PC-9 (cell line): ENCODE data around the gene KIF26A. TPM values are rescaled to one million over a fixed set of nuclear protein-coding genes. Genes with fewer than 3 reads are reported as not detected.

ENCODE experiments used
- BruUV-seq: library from RNA; stranded (reverse); fragments of 400-500 nt; replicated peaks from 2 replicates; lab custom pipeline; 2021; lab: Mats Ljungman, UMichigan
- CTCF ChIA-PET: fragments of 300-600 bp; sonication (Branson Sonifier 250); formaldehyde crosslinking; loops from one replicate; lab custom pipeline; 2022; ENCODE audit warnings: antibody characterized with exemption; lab: Charles Lee
- POLR2A ChIA-PET: fragments of 300-600 bp; sonication (Branson Sonifier 250); formaldehyde crosslinking; loops from one replicate; lab custom pipeline; 2022; ENCODE audit warnings: antibody characterized with exemption; ENCODE audit not compliant: unreplicated experiment; lab: Charles Lee
- DNase-seq, 2 experiments: peaks; one replicate each; pipeline versions ENCODE4 v3.0.0 to v3.0.0-alpha.2; 2015 to 2022; ENCODE audit warnings: mixed read lengths in 1 of 2
- H2AFZ ChIP-seq: fragments of 200-600 bp; sonication (generic); 2 replicates; pipeline ENCODE4 v1.8.1; 2017; ENCODE audit warnings: antibody characterized with exemption
- H3F3A ChIP-seq: fragments of 200-600 bp; sonication (generic); 2 replicates; pipeline ENCODE4 v1.8.1; 2017; ENCODE audit warnings: antibody characterized with exemption, mild to moderate bottlenecking, low read depth; ENCODE audit not compliant: insufficient read depth
- H3K27ac ChIP-seq: fragments of 200-600 bp; sonication (generic); 2 replicates; pipeline ENCODE4 v1.6.1; 2016; ENCODE audit warnings: mixed run types
- H3K27me3 ChIP-seq: fragments of 200-600 bp; sonication (generic); 2 replicates; pipeline ENCODE4 v1.6.1; 2016; ENCODE audit warnings: low read depth, mixed run types; ENCODE audit not compliant: insufficient read depth
- H3K36me3 ChIP-seq: fragments of 200-600 bp; sonication (generic); 2 replicates; pipeline ENCODE4 v1.6.1; 2016; ENCODE audit warnings: low read depth, mixed run types
- H3K4me1 ChIP-seq: fragments of 200-600 bp; sonication (generic); replicated peaks from 2 replicates; pipeline ENCODE4 v1.6.1; 2016; ENCODE audit warnings: mixed run types; ENCODE audit not compliant: insufficient read depth
- H3K4me2 ChIP-seq: fragments of 200-600 bp; sonication (generic); 2 replicates; pipeline ENCODE4 v1.6.1; 2017; ENCODE audit warnings: mixed run types
- H3K4me3 ChIP-seq: fragments of 200-600 bp; sonication (generic); 2 replicates; pipeline ENCODE4 v1.6.1; 2016; ENCODE audit warnings: mixed run types
- H3K79me2 ChIP-seq: fragments of 200-600 bp; sonication (generic); 2 replicates; pipeline ENCODE4 v1.6.1; 2017; ENCODE audit warnings: low read depth, mixed run types
- H3K9me2 ChIP-seq: fragments of 200-600 bp; sonication (generic); 2 replicates; pipeline ENCODE4 v1.8.1; 2017; ENCODE audit warnings: mild to moderate bottlenecking; ENCODE audit not compliant: insufficient read depth
- H3K9me3 ChIP-seq: fragments of 200-600 bp; sonication (generic); 2 replicates; pipeline ENCODE4 v1.8.1; 2016; ENCODE audit warnings: low read depth; ENCODE audit not compliant: insufficient read depth
- H4K20me1 ChIP-seq: fragments of 200-600 bp; sonication (generic); 2 replicates; pipeline ENCODE4 v1.8.1; 2017; ENCODE audit not compliant: insufficient read depth
- EZH2 ChIP-seq: fragments of 200-600 bp; sonication (generic); IDR thresholded peaks from 2 replicates; pipeline ENCODE4 v1.8.0; 2017; ENCODE audit warnings: antibody characterized with exemption, low read depth
- intact Hi-C: fragments of 100-400 bp; cut with micrococcal nuclease; formaldehyde crosslinking; loops from one replicate; pipeline ENCODE4 v1.10.0; 2022; ENCODE audit not compliant: unreplicated experiment
- total RNA-seq: library from RNA; stranded (reverse); gene quantifications from 2 replicates; pipeline ENCODE4 v1.2.3, GENCODE V29; 2021
- TF ChIP-seq, protein P1 (sequence below): fragments of 200-600 bp; sonication (generic); conservative IDR thresholded peaks from 2 replicates; pipeline ENCODE4 v1.6.1; 2017; ENCODE audit warnings: mixed run types, antibody characterized with exemption, mild to moderate bottlenecking, moderate library complexity

KIF26A gene
- total RNA-seq, 1 experiment from 2014 or later = 0.17 TPM

DNA sequence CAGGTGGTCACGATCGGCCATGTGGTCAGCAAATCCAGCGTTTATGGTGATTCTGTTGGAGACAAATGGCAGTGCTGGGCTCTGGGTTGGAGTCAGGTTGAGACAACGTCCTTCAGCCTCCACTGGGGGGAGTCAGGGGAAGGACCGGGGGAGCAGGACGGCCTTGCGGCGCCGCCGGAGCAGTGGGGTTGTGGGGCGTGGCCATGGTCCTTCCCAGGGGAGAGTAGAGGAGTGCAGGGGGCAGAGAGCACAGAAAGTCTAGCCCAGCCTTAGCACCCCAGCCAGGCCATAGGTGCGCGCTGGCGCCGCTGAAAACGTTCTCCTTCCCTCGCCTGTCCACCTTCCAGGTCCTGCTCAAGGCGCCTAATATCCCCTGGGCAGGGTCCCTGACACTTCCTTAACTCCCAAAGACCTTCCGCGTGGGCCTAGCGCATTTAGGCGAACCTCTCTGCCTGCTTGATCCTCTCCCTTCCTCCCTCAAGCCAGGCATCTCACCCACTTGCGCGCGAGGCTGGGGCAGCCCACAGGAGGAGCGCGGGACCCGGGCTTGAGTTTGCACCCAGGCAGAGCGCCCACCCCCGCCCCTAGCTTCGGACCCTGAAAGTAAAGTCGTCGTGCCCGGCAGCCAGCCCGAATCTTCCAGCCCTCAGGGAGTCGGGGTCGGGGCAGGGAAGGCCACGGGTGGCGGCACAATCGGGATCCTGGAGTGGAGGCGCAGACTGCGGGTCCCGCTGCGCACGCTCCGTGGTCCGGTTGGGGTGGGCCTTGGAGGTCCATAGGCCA, 3.1 kb upstream of the KIF26A start:
- Histone ChIP-seq H3K9me2 (no peaks in the 10 kb centered on the region), H3K4me3 (no peak overlapping the region), H3K4me2 (no peak overlapping the region), H3K9me3 (no peaks in the 10 kb centered on the region), H3K27ac (no peak overlapping the region), H3K27me3 (peaks cover 19% of the 10 kb centered on the region; the same call in 1 of the 2 replicates), H3K79me2 (no peaks in the 10 kb centered on the region), H3K36me3 (no peaks in the 10 kb centered on the region), H2AFZ (no peak overlapping the region), H3F3A (no peaks in the 10 kb centered on the region), H4K20me1 (peaks cover 2% of the 10 kb centered on the region; the same call in 1 of the 2 replicates), H3K4me1 (no peaks in the 10 kb centered on the region)
- DNase-seq = no peak
- ChIA-PET POLR2A (no interaction called here), CTCF (interaction anchor here (0.6 kb wide), 1 partner anchor 248 kb away, joined by 4 read pairs; no protein-coding TSS in a partner anchor)
- intact Hi-C loops = loop anchor here (5.0 kb wide), 1 partner anchor 507 kb away; no protein-coding TSS in a partner anchor
- BruUV-seq = no TSS peak
- no peak for TF ChIP-seq EZH2
- TF ChIP-seq, protein P1, sequence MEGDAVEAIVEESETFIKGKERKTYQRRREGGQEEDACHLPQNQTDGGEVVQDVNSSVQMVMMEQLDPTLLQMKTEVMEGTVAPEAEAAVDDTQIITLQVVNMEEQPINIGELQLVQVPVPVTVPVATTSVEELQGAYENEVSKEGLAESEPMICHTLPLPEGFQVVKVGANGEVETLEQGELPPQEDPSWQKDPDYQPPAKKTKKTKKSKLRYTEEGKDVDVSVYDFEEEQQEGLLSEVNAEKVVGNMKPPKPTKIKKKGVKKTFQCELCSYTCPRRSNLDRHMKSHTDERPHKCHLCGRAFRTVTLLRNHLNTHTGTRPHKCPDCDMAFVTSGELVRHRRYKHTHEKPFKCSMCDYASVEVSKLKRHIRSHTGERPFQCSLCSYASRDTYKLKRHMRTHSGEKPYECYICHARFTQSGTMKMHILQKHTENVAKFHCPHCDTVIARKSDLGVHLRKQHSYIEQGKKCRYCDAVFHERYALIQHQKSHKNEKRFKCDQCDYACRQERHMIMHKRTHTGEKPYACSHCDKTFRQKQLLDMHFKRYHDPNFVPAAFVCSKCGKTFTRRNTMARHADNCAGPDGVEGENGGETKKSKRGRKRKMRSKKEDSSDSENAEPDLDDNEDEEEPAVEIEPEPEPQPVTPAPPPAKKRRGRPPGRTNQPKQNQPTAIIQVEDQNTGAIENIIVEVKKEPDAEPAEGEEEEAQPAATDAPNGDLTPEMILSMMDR = no peak; the same call in 1 of the 2 replicates

DNA sequence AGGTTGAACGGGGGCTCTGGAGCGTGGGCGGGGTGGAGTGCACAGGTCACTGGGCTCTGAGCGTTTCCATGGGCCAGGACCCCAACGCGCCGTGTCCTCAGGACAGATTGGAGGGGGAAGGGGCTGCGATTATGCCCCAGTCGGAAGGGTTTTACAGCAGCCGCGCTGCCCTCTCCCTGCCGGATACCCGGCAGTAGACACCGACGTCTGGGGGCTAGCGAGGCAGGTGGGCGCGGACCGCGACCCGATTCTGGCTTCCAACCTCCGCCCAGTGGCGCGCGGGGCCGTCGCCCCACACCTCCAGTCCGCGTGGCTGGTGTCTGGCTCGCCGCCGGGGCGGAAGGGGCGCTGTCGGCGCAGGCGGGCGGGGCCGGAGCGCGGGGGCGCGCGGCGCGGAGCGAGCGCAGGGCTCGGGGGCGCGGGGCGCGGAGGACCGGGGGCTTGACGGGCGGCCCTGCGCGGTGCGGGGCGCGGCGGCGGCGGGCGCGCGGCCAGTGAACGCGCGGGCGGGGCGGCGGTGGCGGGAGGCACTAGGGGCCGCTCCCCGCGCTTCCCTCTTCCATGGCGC, 2.4 kb upstream of the KIF26A start:
- no peaks in the 10 kb centered on the region for H3K9me3 ChIP-seq
- no peaks in the 10 kb centered on the region for H3K9me2 ChIP-seq
- intact Hi-C loops = loop anchor here (2.0 to 5.0 kb wide), 2 partner anchors 429 to 506 kb away; no protein-coding TSS in a partner anchor
- H3K79me2 ChIP-seq = no peaks in the 10 kb centered on the region
- POLR2A ChIA-PET = no interaction called here
- H3K4me2 ChIP-seq = no peak overlapping the region
- BruUV-seq = no TSS peak
- no peak overlapping the region for H3K4me3 ChIP-seq
- CTCF ChIA-PET = interaction anchor here (0.6 kb wide), 1 partner anchor 247 kb away, joined by 4 read pairs; no protein-coding TSS in a partner anchor
- H3K27me3 ChIP-seq = peaks cover 23% of the 10 kb centered on the region
- no peak overlapping the region for H3K27ac ChIP-seq
- no peaks in the 10 kb centered on the region for H3F3A ChIP-seq
- H2AFZ ChIP-seq = no peak overlapping the region
- H3K4me1 ChIP-seq = no peaks in the 10 kb centered on the region
- H3K36me3 ChIP-seq = no peaks in the 10 kb centered on the region
- no peak for DNase-seq
- H4K20me1 ChIP-seq = peaks cover 2% of the 10 kb centered on the region; the same call in 1 of the 2 replicates
- TF ChIP-seq, protein P1 = no peak
- TF ChIP-seq EZH2 = no peak

DNA sequence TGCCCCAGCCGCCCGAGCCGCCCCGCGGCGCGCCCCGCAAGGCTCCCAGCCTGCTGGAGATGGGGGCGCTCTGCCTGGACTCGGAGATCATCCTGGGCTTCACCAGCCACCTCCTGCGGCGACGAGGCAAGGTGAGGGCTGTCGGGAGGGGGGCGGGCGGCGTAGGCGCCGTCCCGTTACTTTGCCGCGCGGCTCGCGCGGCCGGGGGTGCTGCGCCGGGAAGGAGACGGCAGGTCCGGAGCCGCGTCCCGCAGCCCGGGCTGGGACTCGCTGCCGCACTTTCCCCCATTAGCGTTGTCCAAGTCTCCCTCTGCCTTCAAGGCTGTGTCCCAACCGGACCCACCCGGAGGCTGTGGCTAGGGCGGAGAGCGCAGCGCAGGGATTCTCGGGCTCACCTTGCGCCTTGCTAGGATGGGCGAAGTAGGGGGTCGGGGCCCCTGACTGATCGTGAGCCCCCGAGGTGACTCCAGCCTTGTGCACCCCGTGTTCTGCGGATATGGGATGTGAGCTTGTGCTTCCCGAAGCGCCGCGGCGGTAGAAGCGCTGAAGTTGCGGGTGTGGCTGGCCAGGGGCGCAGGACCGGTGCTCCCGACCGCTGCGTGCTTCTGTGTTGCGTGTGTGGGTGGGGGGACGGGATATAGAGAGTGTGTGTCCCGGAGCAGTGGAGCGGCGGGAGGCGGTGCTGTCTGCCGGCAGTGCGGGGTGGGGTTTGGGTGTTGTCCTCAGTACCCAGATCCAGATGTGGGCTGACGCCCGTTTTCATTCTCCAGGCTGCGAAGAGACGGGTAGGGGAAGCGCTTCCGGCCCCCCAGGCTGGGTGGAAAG, 1.7 kb upstream of the KIF26A start:
- Histone ChIP-seq H3K36me3 (no peaks in the 10 kb centered on the region), H4K20me1 (peaks cover 2% of the 10 kb centered on the region; the same call in 1 of the 2 replicates), H3K4me3 (no peak overlapping the region), H3K9me3 (no peaks in the 10 kb centered on the region), H3F3A (no peaks in the 10 kb centered on the region), H3K27me3 (peaks cover 29% of the 10 kb centered on the region), H2AFZ (no peak overlapping the region), H3K4me2 (no peak overlapping the region), H3K9me2 (no peaks in the 10 kb centered on the region), H3K27ac (no peak overlapping the region), H3K79me2 (no peaks in the 10 kb centered on the region), H3K4me1 (no peaks in the 10 kb centered on the region)
- no peak for DNase-seq
- intact Hi-C loops = loop anchor here (2.0 to 5.0 kb wide), 2 partner anchors 428 to 506 kb away; no protein-coding TSS in a partner anchor
- TF ChIP-seq, protein P1 = no peak
- TF ChIP-seq EZH2 = no peak
- POLR2A ChIA-PET = no interaction called here
- CTCF ChIA-PET = interaction anchor here (0.6 kb wide), 1 partner anchor 43 kb away, joined by 4 read pairs; no protein-coding TSS in a partner anchor
- BruUV-seq = no TSS peak
